ENCODE measurements around the gene RHBDL3. TPM values are rescaled to one million over a fixed set of nuclear protein-coding genes. Genes with fewer than 3 reads are reported as not detected.

The RHBDL3 gene
- total RNA-seq, 4 donors from 2014 or later = not detected

DNA sequence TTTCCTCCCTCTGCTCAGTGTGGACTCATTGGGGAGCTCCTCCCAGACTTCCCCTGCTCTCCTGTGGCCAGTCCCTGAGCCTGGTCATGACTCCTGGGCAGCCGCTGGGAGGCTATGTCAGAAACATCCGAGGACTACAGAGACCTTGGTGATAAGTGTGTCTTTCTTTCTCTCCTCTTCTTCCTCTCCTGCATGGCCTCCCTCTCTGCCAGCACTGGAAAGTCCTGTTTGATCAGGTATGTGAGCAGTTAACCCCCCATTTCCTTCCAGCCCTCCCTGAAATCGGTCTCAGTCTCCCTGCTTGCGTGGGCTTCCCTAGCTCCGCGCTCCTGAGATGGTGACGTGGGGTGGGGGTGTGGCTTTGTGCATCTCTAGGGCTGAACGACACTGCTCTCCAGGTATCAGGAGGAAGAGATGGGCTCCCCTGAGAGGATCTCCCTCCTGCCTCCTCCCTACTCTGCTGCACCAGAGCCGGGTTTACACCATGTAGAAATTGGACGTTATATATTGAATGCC lies 2.1 kb downstream of the RHBDL3 start:
- H3K9me3 ChIP-seq = no peaks in the 10 kb centered on the region
- no peak overlapping the region for H3K4me3 ChIP-seq
- peaks cover 37 to 59% (median 38%) of the 10 kb centered on the region in 3 donors for H3K27me3 ChIP-seq
- no peaks in the 10 kb centered on the region for H3K36me3 ChIP-seq
- intact Hi-C loops (cut with DNase I; ENCODE audit: low total_unique reads) (no loop called here), in situ Hi-C loops (cut with MboI; ENCODE audit: low sequenced_read_pairs in 4 of 4) (no loop called here)
- no peak for DNase-seq
- ATAC-seq = no peak
- no peak overlapping the region for H3K27ac ChIP-seq
- TF ChIP-seq, protein P1, sequence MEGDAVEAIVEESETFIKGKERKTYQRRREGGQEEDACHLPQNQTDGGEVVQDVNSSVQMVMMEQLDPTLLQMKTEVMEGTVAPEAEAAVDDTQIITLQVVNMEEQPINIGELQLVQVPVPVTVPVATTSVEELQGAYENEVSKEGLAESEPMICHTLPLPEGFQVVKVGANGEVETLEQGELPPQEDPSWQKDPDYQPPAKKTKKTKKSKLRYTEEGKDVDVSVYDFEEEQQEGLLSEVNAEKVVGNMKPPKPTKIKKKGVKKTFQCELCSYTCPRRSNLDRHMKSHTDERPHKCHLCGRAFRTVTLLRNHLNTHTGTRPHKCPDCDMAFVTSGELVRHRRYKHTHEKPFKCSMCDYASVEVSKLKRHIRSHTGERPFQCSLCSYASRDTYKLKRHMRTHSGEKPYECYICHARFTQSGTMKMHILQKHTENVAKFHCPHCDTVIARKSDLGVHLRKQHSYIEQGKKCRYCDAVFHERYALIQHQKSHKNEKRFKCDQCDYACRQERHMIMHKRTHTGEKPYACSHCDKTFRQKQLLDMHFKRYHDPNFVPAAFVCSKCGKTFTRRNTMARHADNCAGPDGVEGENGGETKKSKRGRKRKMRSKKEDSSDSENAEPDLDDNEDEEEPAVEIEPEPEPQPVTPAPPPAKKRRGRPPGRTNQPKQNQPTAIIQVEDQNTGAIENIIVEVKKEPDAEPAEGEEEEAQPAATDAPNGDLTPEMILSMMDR (IDR thresholded peaks at IDR 0.05 in 4 of 5, conservative IDR thresholded peaks at IDR 0.05 in 1 of 5) = no peak
- TF ChIP-seq POLR2A (IDR thresholded peaks at IDR 0.05) = no peak
- peaks cover 10 to 14% of the 10 kb centered on the region in 2 donors for H3K4me1 ChIP-seq

DNA sequence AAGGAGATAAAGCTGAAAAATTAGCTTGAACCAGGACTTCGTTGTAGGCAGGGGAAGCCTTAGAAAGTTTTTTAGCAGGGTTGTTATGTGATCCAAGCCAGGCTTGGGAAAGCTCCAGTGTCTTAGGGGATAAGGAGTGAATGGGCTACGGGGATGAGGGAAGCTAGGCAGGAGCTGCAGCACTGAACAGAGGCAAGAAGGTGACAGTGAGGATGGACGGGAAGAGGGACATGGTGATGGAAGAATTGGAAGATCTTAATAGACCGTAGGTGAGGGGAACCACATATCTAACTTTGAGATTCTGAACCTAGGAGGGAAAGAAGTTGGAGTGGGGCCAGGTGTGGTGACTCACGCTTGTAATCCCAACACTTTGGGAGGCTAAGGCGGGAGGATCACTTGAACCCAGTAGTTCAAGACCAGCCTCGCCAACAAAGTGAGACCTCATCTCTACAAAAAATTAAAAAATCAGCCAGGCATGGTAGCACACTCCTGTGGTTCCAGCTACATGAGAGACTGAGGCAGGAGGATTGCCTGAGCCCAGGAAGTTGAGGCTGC lies 3.2 kb downstream of the RHBDL3 start:
- ATAC-seq (no peak), DNase-seq (no peak)
- H3K4me1 ChIP-seq = peaks cover 10 to 14% of the 10 kb centered on the region in 2 donors
- H3K27ac ChIP-seq = no peak overlapping the region
- intact Hi-C loops (cut with DNase I; ENCODE audit: low total_unique reads) = no loop called here
- no peak overlapping the region for H3K4me3 ChIP-seq
- H3K9me3 ChIP-seq = no peaks in the 10 kb centered on the region
- peaks cover 38 to 55% (median 39%) of the 10 kb centered on the region in 3 donors for H3K27me3 ChIP-seq
- in situ Hi-C loops (cut with MboI; ENCODE audit: low sequenced_read_pairs in 4 of 4) = no loop called here
- no peaks in the 10 kb centered on the region for H3K36me3 ChIP-seq
- TF ChIP-seq, protein P1 (IDR thresholded peaks at IDR 0.05 in 4 of 5, conservative IDR thresholded peaks at IDR 0.05 in 1 of 5) = no peak
- no peak for TF ChIP-seq POLR2A (IDR thresholded peaks at IDR 0.05)

DNA sequence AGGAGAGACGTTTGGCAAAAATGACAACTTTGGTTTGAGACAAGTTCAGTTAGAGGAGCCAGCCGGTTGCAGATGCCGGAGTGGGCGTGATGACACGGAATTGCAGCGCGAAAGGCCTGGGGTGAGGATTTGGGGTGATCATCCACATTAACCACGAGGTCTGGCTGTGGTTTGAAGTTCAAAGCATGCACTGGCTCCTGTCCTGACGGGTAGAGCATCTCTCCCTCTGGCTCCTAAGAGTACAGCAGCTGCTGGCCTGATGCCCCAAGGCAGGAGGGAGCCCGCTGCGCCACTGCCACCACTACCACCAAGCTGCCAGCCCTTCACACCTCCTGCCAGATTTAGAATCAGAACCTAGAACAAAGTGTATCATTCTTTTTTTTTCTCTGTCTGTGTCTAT lies 3.7 kb downstream of the RHBDL3 start:
- Histone ChIP-seq H3K9me3 (no peaks in the 10 kb centered on the region), H3K4me1 (peaks cover 10 to 14% of the 10 kb centered on the region in 2 donors), H3K27ac (no peak overlapping the region), H3K27me3 (peaks cover 38 to 53% (median 41%) of the 10 kb centered on the region in 3 donors), H3K4me3 (no peak overlapping the region), H3K36me3 (no peaks in the 10 kb centered on the region)
- intact Hi-C loops (cut with DNase I; ENCODE audit: low total_unique reads) = no loop called here
- in situ Hi-C loops (cut with MboI; ENCODE audit: low sequenced_read_pairs in 4 of 4) = no loop called here
- ATAC-seq (no peak), DNase-seq (no peak)
- no peak for TF ChIP-seq POLR2A (IDR thresholded peaks at IDR 0.05)
- TF ChIP-seq, protein P1 (IDR thresholded peaks at IDR 0.05 in 4 of 5, conservative IDR thresholded peaks at IDR 0.05 in 1 of 5) = no peak

DNA sequence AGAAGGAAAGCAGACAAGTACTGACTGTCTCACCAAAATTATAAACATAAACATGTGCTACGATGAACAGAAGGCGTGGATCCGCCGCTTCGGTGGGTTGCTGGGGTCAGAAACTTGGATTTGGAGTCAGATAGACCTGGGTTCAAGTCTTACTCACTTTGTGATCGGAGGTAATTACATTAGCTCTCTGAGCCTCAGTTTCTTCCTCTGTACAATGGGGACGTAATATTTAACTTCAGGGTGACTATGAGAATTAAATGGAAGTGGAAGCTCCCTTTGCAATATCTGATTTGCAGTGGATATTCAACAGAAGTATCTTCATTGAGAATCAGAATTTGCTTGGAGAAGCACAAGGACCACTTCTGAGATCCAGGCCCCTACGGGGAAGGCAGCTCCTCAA lies 6.2 kb downstream of the RHBDL3 start:
- no peaks in the 10 kb centered on the region for H3K36me3 ChIP-seq
- no peak overlapping the region for H3K4me3 ChIP-seq
- in situ Hi-C loops (cut with MboI; ENCODE audit: low sequenced_read_pairs in 4 of 4) = no loop called here
- no peaks in the 10 kb centered on the region for H3K9me3 ChIP-seq
- peaks cover 33 to 41% (median 40%) of the 10 kb centered on the region in 3 donors for H3K27me3 ChIP-seq
- no peak for DNase-seq
- TF ChIP-seq POLR2A (IDR thresholded peaks at IDR 0.05) = no peak
- TF ChIP-seq, protein P1 (IDR thresholded peaks at IDR 0.05 in 4 of 5, conservative IDR thresholded peaks at IDR 0.05 in 1 of 5) = no peak
- no peak overlapping the region for H3K27ac ChIP-seq
- peaks cover 4 to 7% of the 10 kb centered on the region in 2 donors for H3K4me1 ChIP-seq
- intact Hi-C loops (cut with DNase I; ENCODE audit: low total_unique reads) = no loop called here
- ATAC-seq = no peak
